GM18507 (cell line): ENCODE measurements around the gene PLCG1.

Experiments
- DNase-seq: peaks from one replicate; pipeline ENCODE4 v3.0.0; 2011; ENCODE audit warnings: low read depth; ENCODE audit not compliant: insufficient read length; ENCODE audit errors: extremely low spot score
- FAIRE-seq: peaks from 2 replicates; lab custom pipeline; 2011; peaks lifted over from hg19 to GRCh38; lab: Jason Lieb, UNC

Gene PLCG1

GRCh38 chr20:41140226-41141133, 3.1 kb downstream of the PLCG1 start:
- FAIRE-seq (no peak), DNase-seq (no peak)

DNA sequence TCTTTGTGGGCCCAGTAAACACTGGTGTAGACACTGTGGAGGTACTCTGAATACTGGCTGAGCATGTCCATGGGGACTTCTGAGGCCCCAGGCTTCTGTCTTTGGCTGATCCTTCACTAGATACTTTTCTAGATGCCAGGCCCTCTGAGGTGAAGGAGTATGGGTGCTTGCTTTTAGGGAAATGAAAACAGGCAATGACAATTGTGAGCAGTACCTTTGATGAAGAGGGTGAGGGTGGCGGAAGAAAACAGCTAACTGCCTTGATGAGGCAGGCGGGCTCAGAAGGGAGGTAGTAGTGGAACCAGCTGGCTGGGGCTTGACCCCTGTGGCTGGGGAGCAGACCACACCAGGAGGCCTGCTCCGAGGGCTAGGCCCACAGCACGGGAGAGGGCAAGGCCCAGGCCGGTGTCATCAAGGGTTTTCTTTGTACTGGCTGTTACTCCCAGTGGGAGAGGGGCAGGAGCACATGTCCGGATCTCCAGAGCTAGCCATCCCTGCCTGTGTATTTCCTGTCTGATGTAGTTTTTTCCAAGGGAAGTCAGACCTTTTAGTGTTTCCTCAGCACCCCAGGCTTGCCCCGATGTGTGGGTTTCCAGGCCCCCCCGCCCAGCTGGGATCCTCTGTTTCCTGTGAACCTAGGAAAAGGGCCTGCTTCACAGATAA, 3.9 kb downstream of the PLCG1 start:
- DNase-seq (no peak), FAIRE-seq (no peak)

DNA sequence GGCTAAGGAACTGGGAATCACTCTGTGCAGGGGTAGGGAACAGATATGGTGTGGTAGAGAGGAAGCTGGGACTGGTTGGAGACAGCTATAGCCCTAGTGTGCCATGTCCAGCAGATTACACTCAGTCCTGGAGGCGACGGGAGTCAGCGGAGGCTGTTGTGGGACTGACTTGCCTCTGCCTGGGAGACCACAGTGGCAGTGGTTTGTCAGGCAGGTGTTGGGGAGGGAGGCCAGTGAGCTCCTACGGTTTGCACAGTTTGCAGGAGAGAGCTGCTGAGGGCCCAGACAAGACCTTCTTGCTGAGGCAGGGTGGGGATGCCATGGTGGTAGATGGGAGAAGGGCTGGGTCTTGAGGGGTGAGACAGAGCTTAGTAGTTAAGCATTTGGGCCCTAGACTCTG, 4.9 kb downstream of the PLCG1 start:
- DNase-seq: no peak
- FAIRE-seq: no peak

DNA sequence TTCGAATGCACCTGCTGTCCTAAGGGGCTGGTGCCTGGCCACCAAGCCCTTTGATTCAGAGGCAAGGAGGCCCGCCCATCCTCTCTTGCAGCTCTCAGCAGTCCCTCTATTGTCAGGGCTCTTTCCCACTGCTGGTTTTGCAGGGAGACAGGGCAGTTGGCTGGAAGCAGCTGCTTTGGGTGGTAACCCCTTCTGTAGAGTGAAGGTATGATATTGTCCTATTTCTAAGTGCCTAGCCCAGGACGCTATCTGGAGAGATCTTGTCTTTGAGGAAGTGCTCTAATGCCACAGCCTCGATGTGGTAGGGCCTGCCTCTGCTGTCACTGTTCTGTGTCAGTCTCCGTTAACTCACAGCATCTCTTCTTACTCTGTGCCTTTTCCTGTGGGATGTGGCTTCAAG, 5.6 kb downstream of the PLCG1 start:
- DNase-seq (no peak), FAIRE-seq (no peak)

DNA sequence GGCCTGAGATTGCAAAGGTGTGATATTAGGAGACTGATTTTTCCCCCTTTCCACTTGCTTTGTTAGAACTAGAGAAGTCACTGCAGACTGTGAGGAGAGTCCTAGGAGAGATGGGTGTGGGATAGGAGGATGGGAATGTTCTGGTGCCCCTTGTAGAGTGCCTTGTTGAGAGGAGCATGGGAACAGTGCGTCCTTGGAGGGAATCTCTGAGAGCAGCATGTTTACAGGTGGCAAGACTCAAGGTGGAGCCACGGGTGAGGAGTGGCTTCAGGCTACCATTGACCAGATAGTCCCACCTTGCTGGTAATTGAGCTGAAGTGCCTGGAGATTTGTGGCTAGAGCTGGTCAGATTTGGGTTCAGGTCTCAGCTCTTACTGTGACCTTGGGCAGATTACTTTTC, 6.0 kb downstream of the PLCG1 start:
- DNase-seq (no peak), FAIRE-seq (no peak)

DNA sequence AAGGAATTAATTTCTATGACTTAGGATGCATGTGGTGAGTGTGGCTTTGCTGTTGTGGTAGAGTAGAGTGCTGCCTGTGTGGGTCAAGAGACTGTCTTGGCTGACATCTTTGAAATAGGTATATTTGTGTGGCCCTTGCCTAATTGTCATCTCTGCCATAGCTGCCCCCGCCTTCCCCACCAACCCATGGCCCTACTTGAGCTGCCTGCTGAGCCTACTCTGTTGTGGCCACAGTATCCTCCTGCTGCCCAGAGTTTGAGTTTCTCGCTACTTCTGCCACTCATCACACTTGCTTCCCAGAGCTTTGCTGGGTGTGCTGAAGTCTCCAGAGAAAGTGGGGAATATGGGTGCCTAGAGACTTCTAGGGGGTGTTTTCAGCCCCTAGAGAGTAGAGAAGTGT, 8.0 kb downstream of the PLCG1 start:
- DNase-seq: no peak
- FAIRE-seq: no peak

- FAIRE-seq (no peak), DNase-seq (no peak)
Measured at GRCh38 chr20:41145821-41146620, 8.7 kb downstream of the PLCG1 start.

- FAIRE-seq (no peak), DNase-seq (no peak)
Measured at GRCh38 chr20:41147767-41148191, 10.4 kb downstream of the PLCG1 start.

DNA sequence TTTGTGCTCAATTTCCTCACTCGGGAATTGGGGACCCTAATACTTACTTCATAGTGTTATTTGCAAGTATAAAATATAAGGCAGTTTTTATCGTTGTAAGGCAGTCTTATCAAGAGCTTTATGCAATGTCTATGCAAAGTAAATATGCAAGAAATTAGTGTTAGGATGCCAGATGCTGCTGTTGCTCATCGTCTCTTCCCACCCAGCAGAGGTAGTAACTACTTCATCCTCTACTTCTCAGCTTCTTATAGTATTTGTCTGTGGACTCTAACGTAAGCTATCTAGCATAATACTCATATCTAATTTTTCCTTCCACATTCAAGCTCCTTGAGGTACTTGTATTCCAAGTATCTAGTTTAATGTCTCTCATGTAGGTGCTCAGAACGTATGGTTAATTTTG, 11.6 kb downstream of the PLCG1 start:
- DNase-seq: no peak
- no peak for FAIRE-seq

- DNase-seq (no peak), FAIRE-seq (peak; percentile 5)
Measured at GRCh38 chr20:41150664-41151063, 13.3 kb downstream of the PLCG1 start.

- DNase-seq (no peak), FAIRE-seq (no peak)
Measured at GRCh38 chr20:41151134-41151869, 14.0 kb downstream of the PLCG1 start.

GRCh38 chr20:41152108-41152757, 14.9 kb downstream of the PLCG1 start:
- DNase-seq: no peak
- no peak for FAIRE-seq

DNA sequence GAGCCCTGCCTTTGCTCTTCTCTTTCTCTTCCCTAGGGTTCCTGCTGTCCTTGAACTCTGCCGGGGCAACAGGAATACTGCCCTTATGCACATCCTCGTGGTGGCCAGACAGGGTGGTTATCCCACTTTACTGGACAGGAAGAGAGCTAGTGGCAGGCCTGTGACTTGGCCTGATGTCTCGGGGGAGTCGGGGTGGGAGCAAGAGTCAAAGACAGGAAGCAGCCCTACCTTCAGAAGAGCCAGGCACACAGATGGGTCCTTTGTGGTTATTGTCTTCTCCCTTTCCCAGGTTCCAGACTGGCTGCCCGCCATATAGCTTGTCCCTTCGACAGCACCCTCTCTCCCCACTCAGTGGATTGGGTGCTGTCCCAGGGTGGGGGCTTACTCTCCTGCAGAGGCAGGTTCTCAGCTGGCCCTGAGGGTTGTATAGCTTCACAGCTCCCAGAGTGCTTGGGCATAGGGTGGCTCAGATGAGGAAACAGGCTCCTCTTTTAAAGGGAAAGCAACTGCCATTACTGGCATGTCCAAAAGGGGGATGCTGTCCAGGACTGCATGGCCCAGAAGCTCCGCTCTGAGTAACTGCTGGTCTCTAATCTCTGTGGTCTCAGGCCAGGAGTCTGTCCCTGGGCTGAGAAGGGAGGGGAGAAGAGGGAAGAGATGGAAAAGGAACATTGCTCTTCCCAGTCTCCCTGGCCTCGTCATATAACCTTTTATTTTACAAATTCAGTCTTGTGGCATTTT, 17.3 kb downstream of the PLCG1 start:
- DNase-seq (no peak), FAIRE-seq (no peak)

- FAIRE-seq (no peak), DNase-seq (no peak)
Measured at GRCh38 chr20:41155261-41155660, 17.9 kb downstream of the PLCG1 start.

- no peak for DNase-seq
- FAIRE-seq: no peak
Measured at GRCh38 chr20:41158082-41158625, 20.8 kb downstream of the PLCG1 start.

DNA sequence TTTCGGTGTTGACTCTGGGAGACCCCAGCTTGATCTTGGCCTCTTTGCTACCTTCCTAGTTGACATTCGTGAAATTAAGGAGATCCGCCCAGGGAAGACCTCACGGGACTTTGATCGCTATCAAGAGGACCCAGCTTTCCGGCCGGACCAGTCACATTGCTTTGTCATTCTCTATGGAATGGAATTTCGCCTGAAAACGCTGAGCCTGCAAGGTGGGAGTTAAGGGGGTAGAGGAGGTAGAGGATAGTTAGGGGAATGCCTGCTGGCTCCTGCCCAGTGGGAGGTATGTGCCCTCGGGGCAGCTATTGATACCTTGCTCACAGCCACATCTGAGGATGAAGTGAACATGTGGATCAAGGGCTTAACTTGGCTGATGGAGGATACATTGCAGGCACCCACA, 22.2 kb downstream of the PLCG1 start:
- FAIRE-seq (no peak), DNase-seq (no peak)

- FAIRE-seq (no peak), DNase-seq (no peak)
Measured at GRCh38 chr20:41160686-41161085, 23.3 kb downstream of the PLCG1 start.

GRCh38 chr20:41161886-41162285, 24.5 kb downstream of the PLCG1 start:
- no peak for FAIRE-seq

More at GRCh38 chr20:41161886-41162285, 24.5 kb downstream of the PLCG1 start:
- no peak for DNase-seq
